ENCODE measurements around the gene PHF10.

Gene PHF10

DNA sequence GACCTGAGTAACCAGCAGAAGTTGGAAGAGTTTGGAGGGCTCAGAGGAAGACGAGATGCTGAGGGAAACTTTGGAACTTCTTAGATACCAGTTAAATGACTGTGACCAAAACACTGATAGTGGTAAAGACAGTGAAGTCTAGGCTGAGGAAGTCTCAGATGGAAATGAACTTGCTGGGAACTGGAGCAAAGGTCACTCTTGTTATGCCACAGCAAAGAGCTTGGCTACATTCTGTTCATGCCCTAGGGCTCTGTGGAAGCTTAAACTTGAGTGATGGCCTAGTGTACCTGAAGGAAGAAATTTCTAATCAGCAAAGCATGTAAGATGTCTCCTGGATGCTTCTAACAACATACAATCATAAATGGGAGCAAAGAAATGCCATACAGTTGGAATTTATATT, 47.2 kb downstream of the PHF10 start:
- H4K8ac ChIP-seq (ENCODE audit: low read depth, low read length), result no peak overlapping the region
- no peaks in the 10 kb centered on the region for H3K27me3 ChIP-seq (ENCODE audit: insufficient read depth, low read length)
- peak in 1 of 2 donors; percentile 8 for DNase-seq
- H3K4ac ChIP-seq (ENCODE audit: low read depth, low read length), result no peak overlapping the region
- no peaks in the 10 kb centered on the region for H3K79me2 ChIP-seq (ENCODE audit: control insufficient read depth, insufficient read depth, low read length, poor library complexity)
- H3K4me2 ChIP-seq (ENCODE audit: low read length), result no peak overlapping the region
- no peak overlapping the region for H2AK5ac ChIP-seq (ENCODE audit: low read length)
- H4K91ac ChIP-seq (ENCODE audit: low read depth, low read length), result no peak overlapping the region
- H3K9me3 ChIP-seq (ENCODE audit: insufficient read depth, low read depth, low read length), result peaks cover 3% of the 10 kb centered on the region
- H3K4me3 ChIP-seq (ENCODE audit: low read depth, low read length), result no peak overlapping the region
- WGBS (ENCODE audit: extremely low coverage, insufficient coverage, insufficient read length), result no CpG with 5 or more reads among the region's 1 CpG
- H2BK120ac ChIP-seq (ENCODE audit: insufficient read depth, low read length, poor library complexity), result no peak overlapping the region
- no peak overlapping the region for H2BK12ac ChIP-seq (ENCODE audit: low read length)
- no peak overlapping the region for H3K18ac ChIP-seq (ENCODE audit: low read length)
- no peak overlapping the region for H3K23ac ChIP-seq (ENCODE audit: low read length)
- H3K4me1 ChIP-seq (ENCODE audit: control insufficient read depth in 1 of 2, insufficient read depth in 2 of 2, low read length in 2 of 2), result peaks cover 2 to 7% of the 10 kb centered on the region in 2 experiments
- no peak overlapping the region for H4K12ac ChIP-seq (ENCODE audit: low read depth, low read length)
- H3K36me3 ChIP-seq (ENCODE audit: control insufficient read depth in 1 of 2, insufficient read depth in 2 of 2, low read length in 2 of 2), result peaks cover 3 to 4% of the 10 kb centered on the region in 2 experiments
- no peak overlapping the region for H2AFZ ChIP-seq (ENCODE audit: insufficient read depth, low read length, poor library complexity)
- H2BK5ac ChIP-seq (ENCODE audit: low read depth, low read length, poor library complexity), result no peak overlapping the region
- H3K14ac ChIP-seq (ENCODE audit: low read length), result no peak overlapping the region
- H3K79me1 ChIP-seq (ENCODE audit: low read length), result peaks cover 2% of the 10 kb centered on the region
- no peak overlapping the region for H3K27ac ChIP-seq (ENCODE audit: low read depth, low read length)
- H3K9ac ChIP-seq (ENCODE audit: low read length), result no peak overlapping the region

DNA sequence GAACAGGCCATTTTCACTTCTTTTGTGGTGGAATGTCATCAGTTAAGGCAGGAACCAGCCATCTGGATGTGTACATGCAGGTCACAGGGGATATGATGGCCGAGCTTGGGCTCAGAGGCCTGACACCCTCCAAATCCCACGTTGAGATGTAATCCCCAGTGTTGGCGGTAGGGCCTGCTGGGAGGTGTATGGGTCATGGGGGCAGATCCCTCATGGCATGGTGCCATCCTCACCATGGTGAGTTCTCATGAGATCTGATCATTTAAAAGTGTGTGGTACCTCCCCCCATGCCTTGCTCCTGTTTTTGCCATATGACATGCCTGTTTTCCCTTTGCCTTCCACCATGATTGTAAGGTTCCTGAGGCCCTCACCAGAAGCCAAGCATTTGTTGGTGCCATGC, 49.3 kb downstream of the PHF10 start:
- H3K79me1 ChIP-seq (ENCODE audit: low read length), result peaks cover 2% of the 10 kb centered on the region
- no peak overlapping the region for H4K8ac ChIP-seq (ENCODE audit: low read depth, low read length)
- peaks cover 2 to 7% of the 10 kb centered on the region in 2 experiments for H3K4me1 ChIP-seq (ENCODE audit: control insufficient read depth in 1 of 2, insufficient read depth in 2 of 2, low read length in 2 of 2)
- H4K91ac ChIP-seq (ENCODE audit: low read depth, low read length), result no peak overlapping the region
- H2BK120ac ChIP-seq (ENCODE audit: insufficient read depth, low read length, poor library complexity), result no peak overlapping the region
- no peak overlapping the region for H3K14ac ChIP-seq (ENCODE audit: low read length)
- H3K79me2 ChIP-seq (ENCODE audit: control insufficient read depth, insufficient read depth, low read length, poor library complexity), result no peaks in the 10 kb centered on the region
- no peak overlapping the region for H3K18ac ChIP-seq (ENCODE audit: low read length)
- no peak overlapping the region for H2BK12ac ChIP-seq (ENCODE audit: low read length)
- H3K4me3 ChIP-seq (ENCODE audit: low read depth, low read length), result no peak overlapping the region
- H3K4ac ChIP-seq (ENCODE audit: low read depth, low read length), result no peak overlapping the region
- H3K27me3 ChIP-seq (ENCODE audit: insufficient read depth, low read length), result no peaks in the 10 kb centered on the region
- H3K9ac ChIP-seq (ENCODE audit: low read length), result no peak overlapping the region
- no peak overlapping the region for H3K27ac ChIP-seq (ENCODE audit: low read depth, low read length)
- peaks cover 2 to 12% of the 10 kb centered on the region in 2 experiments for H3K36me3 ChIP-seq (ENCODE audit: control insufficient read depth in 1 of 2, insufficient read depth in 2 of 2, low read length in 2 of 2)
- no peak for DNase-seq
- no peak overlapping the region for H3K4me2 ChIP-seq (ENCODE audit: low read length)
- H2BK5ac ChIP-seq (ENCODE audit: low read depth, low read length, poor library complexity), result no peak overlapping the region
- H2AK5ac ChIP-seq (ENCODE audit: low read length), result no peak overlapping the region
- H3K23ac ChIP-seq (ENCODE audit: low read length), result no peak overlapping the region
- no peak overlapping the region for H4K12ac ChIP-seq (ENCODE audit: low read depth, low read length)
- H2AFZ ChIP-seq (ENCODE audit: insufficient read depth, low read length, poor library complexity), result no peak overlapping the region
- H3K9me3 ChIP-seq (ENCODE audit: insufficient read depth, low read depth, low read length), result peaks cover 3% of the 10 kb centered on the region
- WGBS (ENCODE audit: extremely low coverage, insufficient coverage, insufficient read length), result no CpG with 5 or more reads among the region's 3 CpGs

DNA sequence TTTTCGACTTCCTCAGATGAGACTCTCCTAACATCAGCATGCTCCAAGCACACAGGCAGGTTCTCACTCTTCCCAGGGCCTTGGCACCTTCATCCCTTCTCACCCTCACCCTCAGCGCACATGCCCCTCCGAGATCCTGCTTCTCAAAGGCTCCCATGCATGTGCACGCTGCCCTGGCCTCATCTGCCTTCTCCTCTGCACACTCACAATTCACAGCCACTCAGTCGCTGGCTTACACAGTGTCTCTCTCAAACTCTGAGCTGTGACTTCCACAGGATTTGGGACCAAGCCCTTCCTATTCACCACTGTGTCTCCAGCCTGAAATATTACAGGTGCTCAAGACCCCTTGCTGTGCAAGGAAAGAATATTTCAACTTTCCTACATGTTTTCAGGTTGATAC, 52.7 kb downstream of the PHF10 start:
- Histone ChIP-seq H3K4ac (ENCODE audit: low read depth, low read length) (no peak overlapping the region), H3K9me3 (ENCODE audit: insufficient read depth, low read depth, low read length) (no peaks in the 10 kb centered on the region), H2AK5ac (ENCODE audit: low read length) (no peak overlapping the region), H3K23ac (ENCODE audit: low read length) (no peak overlapping the region), H4K12ac (ENCODE audit: low read depth, low read length) (no peak overlapping the region), H2BK12ac (ENCODE audit: low read length) (no peak overlapping the region), H3K4me1 (ENCODE audit: control insufficient read depth in 1 of 2, insufficient read depth in 2 of 2, low read length in 2 of 2) (no peaks in the 10 kb centered on the region), H3K4me2 (ENCODE audit: low read length) (no peak overlapping the region), H3K27me3 (ENCODE audit: insufficient read depth, low read length) (no peaks in the 10 kb centered on the region), H2BK5ac (ENCODE audit: low read depth, low read length, poor library complexity) (no peak overlapping the region), H3K18ac (ENCODE audit: low read length) (no peak overlapping the region), H3K4me3 (ENCODE audit: low read depth, low read length) (no peak overlapping the region), H2BK120ac (ENCODE audit: insufficient read depth, low read length, poor library complexity) (no peak overlapping the region), H4K8ac (ENCODE audit: low read depth, low read length) (no peak overlapping the region), H3K36me3 (ENCODE audit: control insufficient read depth in 1 of 2, insufficient read depth in 2 of 2, low read length in 2 of 2) (peaks cover 12 to 29% of the 10 kb centered on the region in 2 experiments), H3K14ac (ENCODE audit: low read length) (no peak overlapping the region), H4K91ac (ENCODE audit: low read depth, low read length) (no peak overlapping the region), H3K79me2 (ENCODE audit: control insufficient read depth, insufficient read depth, low read length, poor library complexity) (no peaks in the 10 kb centered on the region), H3K27ac (ENCODE audit: low read depth, low read length) (no peak overlapping the region), H3K9ac (ENCODE audit: low read length) (no peak overlapping the region), H2AFZ (ENCODE audit: insufficient read depth, low read length, poor library complexity) (no peak overlapping the region), H3K79me1 (ENCODE audit: low read length) (no peaks in the 10 kb centered on the region)
- no CpG with 5 or more reads among the region's 5 CpGs for WGBS (ENCODE audit: extremely low coverage, insufficient coverage, insufficient read length)
- no peak for DNase-seq

DNA sequence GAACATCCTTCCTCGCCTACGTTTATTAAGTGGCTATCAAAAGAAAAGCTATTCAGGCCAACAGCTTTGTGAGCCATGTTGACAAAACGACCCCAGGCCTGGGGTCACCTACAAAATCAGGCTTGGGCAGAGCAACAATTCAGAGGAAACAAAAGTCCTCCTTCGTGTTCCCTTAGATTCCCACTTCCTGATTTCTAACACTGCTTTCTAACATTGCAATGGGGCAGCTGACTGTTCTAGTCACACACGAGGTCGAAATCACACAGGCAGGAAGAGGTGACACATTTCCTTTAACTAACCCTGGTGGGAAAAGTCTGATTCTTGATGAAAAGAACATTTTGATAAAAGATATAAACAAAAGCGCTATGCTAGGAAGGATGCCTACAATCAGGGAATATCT, 54.4 kb downstream of the PHF10 start:
- Histone ChIP-seq H2BK120ac (ENCODE audit: insufficient read depth, low read length, poor library complexity) (no peak overlapping the region), H2AK5ac (ENCODE audit: low read length) (no peak overlapping the region), H3K18ac (ENCODE audit: low read length) (no peak overlapping the region), H2AFZ (ENCODE audit: insufficient read depth, low read length, poor library complexity) (no peak overlapping the region), H4K8ac (ENCODE audit: low read depth, low read length) (no peak overlapping the region), H3K4me2 (ENCODE audit: low read length) (no peak overlapping the region), H3K9ac (ENCODE audit: low read length) (no peak overlapping the region), H3K9me3 (ENCODE audit: insufficient read depth, low read depth, low read length) (no peaks in the 10 kb centered on the region), H4K12ac (ENCODE audit: low read depth, low read length) (no peak overlapping the region), H3K79me2 (ENCODE audit: control insufficient read depth, insufficient read depth, low read length, poor library complexity) (no peaks in the 10 kb centered on the region), H3K4ac (ENCODE audit: low read depth, low read length) (no peak overlapping the region), H3K27me3 (ENCODE audit: insufficient read depth, low read length) (no peaks in the 10 kb centered on the region), H4K91ac (ENCODE audit: low read depth, low read length) (no peak overlapping the region), H3K4me3 (ENCODE audit: low read depth, low read length) (no peak overlapping the region), H3K27ac (ENCODE audit: low read depth, low read length) (no peak overlapping the region), H2BK5ac (ENCODE audit: low read depth, low read length, poor library complexity) (no peak overlapping the region), H3K23ac (ENCODE audit: low read length) (no peak overlapping the region), H3K79me1 (ENCODE audit: low read length) (no peaks in the 10 kb centered on the region), H2BK12ac (ENCODE audit: low read length) (no peak overlapping the region), H3K36me3 (ENCODE audit: control insufficient read depth in 1 of 2, insufficient read depth in 2 of 2, low read length in 2 of 2) (peaks cover 21 to 37% of the 10 kb centered on the region in 2 experiments), H3K14ac (ENCODE audit: low read length) (no peak overlapping the region), H3K4me1 (ENCODE audit: control insufficient read depth in 1 of 2, insufficient read depth in 2 of 2, low read length in 2 of 2) (no peaks in the 10 kb centered on the region)
- WGBS (ENCODE audit: extremely low coverage, insufficient coverage, insufficient read length), result no CpG with 5 or more reads among the region's 7 CpGs
- no peak for DNase-seq

Data from trophoblast cell (in vitro differentiated cells and primary cell).